Stimulated activated CD4-positive, alpha-beta T cell treated with anti-CD3 and anti-CD28 coated beads, Interleukin-15, amount 100 ng/mL, for 48 hours (primary cell): ENCODE data around the gene FHIT.

Experiments used
- DNase-seq, 2 donors: peaks; one replicate each; pipeline ENCODE4 v3.0.0-alpha.2; 2020; ENCODE audit warnings: low read depth in 2 of 2

Gene FHIT

DNA sequence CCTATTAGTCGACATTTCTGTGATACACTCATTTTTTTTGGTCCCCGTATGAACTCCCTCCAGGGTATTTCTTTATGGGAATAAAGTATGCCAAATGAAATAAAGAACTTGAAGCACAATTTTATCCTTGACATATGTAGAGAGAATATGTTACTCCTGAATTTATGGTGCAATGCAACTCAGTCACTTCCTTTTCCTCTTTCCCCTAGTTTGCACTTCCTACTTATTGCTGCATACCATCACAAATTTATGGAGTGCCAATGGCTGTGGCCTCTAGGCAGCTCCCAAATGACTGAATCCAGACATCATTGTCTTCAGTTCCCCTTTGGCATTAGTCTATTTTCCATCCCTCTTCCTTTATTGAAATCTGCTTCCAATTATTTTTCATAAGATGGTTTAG lies 403.5 kb downstream of the FHIT start:
- no peak for DNase-seq

DNA sequence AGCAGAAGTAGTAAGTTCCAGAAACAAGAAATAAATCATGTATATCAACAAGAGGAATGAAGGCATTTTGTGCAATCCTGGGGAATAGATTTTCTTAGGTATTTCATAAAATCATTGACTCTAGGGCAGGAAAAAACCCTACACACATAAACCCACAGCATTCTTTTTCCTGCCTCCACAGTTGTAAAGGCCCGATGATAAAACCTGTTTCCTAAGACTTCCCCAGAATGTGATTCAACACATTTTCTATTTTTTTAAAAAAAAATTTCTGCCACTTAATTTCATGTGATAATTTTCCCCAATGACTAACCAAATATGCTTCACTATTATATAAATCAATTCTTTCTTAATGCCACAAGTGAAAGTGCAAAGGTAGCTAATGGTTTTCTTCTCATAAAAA lies 407.0 kb downstream of the FHIT start:
- no peak for DNase-seq

DNA sequence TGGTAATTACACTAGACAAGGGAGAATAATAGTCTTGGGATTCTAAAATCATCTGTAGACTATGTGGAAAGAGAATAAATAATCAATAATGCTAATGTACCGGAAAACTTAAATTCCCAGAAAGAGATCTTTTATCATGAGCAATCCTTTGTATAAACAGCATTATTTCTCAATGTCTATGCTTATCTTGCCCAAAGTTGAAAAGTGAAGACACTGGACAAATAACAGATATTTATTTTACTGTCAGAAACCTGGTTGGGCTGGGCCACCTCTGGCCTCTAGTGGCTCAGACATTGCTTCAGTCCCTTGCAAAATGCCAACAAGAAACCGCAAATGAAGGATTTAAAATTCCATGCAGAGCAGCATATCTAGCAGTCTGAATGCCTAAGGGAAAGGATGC lies 409.9 kb downstream of the FHIT start:
- DNase-seq: no peak

DNA sequence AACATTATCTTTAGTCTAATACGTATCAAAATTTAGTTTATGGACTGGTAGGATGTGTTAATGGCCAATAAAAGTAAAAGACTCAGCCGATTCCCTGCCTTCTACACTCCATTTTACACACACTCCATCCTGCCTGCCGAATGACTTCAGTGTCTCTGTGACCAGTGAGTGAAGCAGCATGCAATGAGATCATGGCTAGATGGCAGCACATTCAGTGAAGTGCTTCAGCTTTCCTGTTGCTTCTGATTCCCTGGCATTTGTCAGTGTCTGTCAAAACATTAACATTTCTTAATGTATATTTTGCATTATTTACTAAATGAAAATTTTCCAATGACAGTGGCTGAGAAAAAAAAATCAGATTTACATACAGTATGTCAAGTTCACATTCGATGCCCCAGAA lies 412.0 kb downstream of the FHIT start:
- no peak for DNase-seq

DNA sequence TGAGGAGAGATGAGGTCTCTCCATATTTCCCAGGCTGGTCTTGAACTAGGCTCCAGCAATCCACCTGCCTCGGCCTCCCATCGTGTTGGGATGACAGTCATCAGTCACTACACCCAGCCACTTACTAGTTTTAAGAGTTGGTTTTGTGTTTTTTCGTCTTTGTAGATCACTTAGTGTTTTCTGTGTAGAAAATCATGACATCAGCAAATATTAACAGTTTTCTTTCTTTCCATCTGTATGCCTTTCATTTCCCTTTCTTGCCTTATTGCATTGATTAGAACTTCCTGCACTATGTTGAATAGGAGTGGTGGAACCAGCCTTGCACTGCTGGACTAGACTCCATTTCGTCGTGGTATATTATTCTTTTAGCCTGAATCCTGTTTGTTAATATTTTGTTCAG lies 415.5 kb downstream of the FHIT start:
- no peak for DNase-seq

DNA sequence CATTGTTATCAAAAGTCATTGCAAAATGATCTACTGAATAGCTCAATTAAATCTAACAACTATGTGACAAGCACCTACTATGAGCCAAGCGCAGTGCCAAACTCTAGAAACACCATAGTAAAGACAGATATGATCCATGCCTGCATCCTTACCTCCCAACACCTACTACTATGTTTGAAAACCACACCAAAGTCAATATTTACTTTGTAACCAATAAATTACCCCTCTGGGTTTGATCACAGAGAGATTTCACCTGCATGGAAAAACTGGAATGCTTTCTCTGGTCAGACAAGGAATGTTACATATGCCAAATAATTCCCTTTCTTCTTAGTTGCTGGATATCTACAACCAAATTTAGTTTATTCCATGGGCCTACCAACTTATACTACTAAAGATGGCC lies 422.2 kb downstream of the FHIT start:
- no peak for DNase-seq

DNA sequence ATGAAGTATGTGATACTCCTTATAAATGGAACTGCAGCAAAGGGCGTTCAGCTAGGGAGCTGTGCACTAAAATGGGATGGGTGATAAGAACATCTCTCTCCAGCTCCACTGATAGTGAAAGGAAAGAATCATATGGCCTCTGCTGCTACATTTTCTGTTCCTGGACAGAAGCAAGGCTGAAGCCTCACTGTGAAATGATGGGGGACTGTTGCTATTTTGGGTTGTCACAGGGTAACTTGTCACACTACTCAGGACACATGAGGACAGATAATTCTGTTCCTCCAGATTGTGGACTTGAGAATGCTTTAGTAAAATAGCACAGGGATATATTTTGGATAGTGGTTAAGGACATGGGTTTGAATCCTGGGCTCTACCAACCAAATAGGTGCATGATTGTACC lies 423.6 kb downstream of the FHIT start:
- no peak for DNase-seq

DNA sequence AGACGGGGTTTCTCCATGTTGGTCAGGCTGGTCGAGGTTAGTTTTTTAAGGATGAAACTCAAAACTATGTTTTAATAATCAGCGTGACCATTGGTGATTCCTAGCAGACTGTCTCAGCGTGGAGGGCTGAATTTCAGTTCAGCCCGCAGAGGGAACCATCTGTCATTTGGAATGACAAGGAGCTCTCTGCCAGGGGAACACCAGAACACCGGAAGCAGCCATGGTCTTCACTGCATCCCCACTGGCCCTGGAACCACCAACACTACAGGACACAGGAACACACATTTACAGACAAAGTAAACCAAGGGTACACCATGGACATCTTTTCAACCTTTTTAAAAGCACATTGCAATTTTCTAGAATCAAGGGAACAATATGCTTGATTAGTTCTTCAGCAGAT lies 424.7 kb downstream of the FHIT start:
- DNase-seq: no peak

DNA sequence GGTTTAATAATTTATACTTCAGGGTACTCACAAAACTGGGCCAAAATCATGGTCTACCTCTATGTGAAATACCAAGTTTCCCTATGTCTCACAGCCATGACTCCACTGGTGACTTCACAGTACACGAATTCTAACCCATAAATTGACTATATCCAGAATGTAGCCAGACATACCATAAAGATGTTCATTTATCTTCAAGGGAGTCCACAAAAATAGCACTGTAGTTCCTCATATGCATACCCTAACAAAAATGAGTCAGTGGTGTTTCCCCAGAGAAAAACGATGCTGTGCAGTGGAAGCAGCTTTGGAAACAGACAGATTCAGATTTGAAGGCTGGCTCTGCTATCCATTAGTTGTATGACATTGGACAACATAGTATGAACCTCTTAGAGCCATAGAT lies 438.8 kb downstream of the FHIT start:
- DNase-seq: no peak

DNA sequence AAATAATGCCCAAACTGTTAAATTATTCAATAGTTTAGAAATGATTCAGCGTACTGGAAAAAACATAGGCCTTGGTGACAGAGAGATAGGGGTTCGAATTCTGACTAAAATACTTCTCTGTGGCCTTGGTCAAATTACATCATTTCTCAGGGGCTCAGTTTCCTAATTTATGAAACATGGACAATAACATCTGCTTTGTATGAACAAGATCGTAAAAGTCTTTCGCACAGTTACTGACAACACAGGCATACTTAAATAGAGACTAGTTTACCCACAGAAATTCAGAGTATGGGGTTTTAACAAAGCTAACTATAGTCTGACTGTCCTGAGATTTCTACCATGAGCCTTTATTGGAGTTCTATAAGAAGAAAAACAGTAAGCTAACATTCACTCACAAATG lies 440.4 kb downstream of the FHIT start:
- no peak for DNase-seq

DNA sequence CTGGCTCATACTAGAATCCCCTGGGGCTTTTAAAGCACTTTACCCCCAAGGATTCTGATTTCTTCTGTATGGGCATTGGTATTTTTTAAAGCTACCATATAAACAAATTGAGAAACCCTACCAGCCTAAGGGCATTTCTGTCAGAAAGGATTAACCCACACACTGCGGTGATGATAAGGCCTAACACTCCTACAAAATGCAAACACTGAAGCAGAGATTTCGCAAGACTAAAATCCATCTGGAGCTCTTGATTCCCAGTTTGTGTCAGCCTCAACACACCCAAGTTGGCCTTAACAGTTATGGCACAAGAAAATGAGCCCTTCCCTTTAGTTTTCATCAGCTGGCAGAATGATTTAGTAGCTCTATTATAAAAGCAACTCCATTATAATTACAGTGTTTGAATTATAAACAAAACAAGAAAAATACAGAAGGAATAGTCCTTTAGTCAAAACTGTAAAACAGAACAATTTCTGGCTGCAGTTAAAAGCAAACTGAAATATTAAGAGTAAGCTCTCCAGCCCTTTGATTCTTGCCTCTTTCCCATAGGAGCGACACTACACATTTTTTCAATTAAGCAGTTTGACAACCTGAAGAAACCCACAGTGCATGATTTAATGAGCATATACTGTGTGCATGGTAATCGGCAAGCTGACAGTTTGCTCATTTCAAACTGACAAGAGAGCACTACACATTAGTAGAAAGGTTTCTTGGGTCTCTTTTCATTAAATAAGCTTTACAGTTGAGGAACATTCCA lies 441.2 kb downstream of the FHIT start:
- no peak for DNase-seq

DNA sequence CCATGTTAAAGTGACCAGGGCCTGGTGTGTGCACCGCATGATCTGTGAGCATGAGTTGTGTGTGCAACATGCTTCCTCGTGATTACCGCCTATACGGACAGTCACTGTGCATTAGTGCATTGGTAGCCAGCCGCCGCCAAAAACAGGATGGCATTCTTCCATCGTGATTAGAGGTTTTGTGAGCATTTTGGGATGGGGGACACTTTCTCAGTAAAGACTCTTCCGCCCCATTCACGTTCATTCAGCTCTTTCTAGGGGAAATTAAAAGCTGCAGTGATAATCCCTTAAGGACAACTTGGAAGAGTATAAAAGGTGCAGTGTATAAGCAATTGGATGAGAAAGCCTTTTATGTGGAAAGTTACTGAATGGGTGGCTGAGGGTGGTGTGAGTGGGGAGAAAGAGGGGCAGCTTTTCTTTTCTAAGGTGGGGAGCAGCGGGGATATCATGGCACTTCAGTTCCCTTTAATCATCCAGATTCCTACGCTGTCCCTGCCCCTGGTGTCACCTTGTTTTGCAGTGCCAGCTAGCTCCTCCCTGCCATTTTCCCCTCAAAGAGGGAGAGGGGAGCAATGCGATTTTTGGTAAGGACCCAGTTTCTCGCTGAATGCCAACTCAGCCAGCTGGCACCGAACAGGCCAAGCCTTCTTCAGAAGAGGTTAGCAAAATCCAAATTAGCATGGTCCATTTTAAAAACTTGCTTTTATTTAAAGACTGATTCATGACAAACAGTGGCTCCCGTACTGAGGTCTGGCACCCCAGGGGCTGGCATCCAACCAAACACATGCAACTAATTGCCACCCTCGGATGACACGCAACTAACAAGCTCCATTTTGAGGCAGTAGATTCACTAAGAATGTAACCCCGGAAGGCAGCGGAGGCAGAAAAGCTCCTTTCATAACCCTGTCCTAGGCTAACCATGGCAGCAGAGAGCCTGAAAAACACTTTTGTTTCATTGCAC lies 447.8 kb downstream of the FHIT start:
- no peak for DNase-seq

DNA sequence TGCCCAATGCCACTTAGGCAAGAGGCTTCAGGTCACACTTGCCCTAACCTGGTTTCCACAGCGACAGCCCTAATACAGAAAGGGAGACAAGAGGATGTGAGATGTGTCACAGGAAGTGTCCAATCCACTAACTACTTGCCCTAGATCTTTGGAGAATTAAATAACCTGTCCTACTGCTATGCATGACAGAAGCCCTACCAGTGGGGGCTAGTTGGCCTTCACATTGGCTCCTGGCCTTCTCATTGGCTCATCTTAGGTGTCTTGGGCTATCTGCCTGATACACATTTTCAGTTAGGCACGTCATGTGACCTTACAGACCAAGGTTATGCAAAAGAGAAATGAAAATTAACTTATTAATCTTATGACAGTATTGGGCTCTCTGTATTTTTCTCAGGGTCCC lies 449.9 kb downstream of the FHIT start:
- no peak for DNase-seq

DNA sequence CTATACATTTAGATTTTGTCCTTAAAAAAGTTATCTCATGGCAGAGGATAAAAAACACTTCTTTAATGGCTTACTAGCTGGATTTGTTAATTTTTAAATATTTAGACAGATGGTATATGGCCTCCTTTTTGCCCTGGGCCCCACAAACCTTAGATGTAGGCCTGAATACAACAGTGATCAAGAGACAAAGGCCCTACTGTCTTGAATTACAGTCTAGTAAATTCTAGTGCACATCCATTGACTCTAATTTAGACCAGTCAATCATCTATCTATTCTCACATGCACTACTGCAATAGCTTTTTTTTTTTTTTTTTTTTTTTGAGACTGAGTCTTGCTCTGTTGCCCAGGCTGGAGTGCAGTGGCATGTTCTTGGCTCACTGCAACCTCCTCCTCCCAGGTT lies 452.8 kb downstream of the FHIT start:
- no peak for DNase-seq

DNA sequence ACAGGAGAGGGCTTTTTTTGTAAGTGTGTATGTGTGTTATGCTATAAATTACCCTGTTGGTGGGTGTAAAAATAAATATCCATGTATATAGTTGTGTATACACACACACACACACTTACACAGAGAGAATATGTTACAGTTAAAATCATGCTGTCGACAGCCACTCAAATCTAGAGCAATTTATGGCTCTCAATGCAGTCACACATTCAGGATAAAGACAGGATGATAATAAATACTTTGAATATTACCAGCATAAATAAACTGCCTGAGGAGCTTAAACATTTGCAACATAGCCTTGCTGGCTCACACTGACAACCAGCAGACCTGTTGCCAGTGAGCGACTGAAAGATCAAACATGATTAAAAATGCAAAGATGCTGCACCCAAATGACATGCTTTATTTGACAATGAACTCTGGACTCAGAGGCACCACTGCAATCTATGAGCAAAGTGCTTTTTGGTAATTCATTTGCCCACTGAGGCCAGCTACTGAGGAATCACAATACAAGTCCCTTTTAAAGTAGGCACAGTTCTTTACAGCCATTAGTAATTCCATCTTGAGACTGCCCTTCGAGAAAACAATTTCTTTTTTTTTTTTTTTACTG lies 458.9 kb downstream of the FHIT start:
- DNase-seq: no peak

DNA sequence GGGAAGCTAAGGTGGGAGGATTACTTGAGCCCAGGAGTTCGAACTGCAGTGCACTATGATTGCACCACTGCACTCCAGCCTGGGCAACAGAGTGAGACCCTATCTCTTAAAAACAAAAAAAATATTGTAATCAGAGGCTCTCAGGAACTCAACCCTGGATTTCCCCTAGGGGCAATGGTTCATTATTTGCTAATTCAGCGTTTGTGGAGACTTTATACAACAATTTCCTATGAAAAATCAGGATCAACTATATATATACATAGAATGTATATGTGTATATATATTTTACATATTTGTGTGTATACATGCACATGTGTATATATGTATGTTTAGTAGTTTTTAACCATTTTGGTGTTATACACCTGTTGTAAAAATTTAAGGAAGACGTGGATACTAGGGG lies 463.1 kb downstream of the FHIT start:
- DNase-seq: no peak

DNA sequence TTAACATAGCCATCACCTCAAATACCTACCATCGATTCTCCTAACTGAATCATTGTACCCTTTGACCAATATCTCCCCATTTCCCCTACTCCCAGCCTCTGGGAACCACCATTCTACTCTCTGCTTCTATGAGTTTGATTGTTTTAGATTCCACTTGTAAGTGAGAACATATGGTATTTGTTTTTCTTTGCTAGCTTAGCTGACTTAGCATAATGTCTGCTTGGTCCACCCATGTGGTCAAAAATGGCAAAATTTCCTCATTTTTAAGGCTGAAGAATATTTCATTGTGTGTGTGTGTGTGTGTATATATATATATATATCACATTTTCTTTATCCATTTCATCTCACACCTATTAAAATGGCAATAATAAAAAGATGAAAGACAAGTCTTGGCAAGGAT lies 469.3 kb downstream of the FHIT start:
- no peak for DNase-seq

DNA sequence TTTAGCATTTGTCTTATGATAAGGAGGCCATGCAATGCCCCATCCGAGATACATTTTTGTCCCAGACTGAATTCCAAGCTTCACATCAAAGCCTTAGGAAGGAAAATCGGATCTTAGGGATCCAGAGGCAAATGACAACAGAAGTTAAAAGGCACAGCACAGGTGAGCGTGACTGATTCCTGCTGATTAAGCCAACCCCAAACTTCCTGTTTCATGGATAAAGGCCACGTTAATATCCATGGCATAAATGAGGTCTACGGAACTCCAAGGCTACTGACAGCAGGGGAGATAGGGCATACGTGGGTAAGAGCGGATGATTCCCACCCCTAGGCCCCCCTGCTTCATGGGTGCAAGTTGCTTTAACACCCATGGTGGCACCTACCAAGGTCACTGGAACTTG lies 471.6 kb downstream of the FHIT start:
- DNase-seq: no peak

DNA sequence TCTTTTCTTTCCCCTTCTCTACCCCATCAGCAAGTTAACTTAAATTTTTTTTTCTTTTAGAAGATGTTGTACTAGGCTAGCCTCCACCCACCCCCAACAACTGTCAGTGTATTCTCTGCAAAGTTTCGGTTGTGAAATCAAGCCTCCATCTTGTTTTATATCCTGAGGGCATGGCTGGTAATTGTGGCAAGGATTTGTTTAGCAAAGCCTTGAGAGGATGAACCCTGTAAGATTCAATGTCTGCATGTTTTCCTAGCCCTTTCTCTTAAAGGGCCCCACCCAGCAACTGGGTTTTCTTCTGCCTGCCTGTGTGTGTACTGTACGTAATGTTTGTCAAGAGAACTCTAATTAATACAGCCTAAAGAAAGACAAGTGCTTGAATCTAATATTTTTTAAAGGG lies 475.3 kb downstream of the FHIT start:
- DNase-seq: no peak

DNA sequence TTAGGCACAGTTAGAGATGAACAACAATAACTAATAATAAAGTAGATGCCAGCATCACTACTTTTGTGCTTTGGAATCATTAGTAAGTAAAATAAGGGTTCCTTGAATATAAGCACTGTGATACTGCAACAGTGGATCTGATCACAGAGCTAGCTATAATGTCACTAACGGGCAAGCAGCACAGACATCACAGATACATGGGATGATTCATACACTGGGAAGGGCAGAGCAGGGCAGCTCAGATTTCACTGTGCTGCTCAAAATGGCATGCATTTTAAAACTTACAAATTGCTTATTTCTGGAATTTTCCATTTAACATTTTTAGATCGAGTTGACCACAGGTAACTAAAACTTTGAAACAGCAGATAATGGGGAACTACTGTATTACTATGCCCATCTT lies 476.6 kb downstream of the FHIT start:
- no peak for DNase-seq

DNA sequence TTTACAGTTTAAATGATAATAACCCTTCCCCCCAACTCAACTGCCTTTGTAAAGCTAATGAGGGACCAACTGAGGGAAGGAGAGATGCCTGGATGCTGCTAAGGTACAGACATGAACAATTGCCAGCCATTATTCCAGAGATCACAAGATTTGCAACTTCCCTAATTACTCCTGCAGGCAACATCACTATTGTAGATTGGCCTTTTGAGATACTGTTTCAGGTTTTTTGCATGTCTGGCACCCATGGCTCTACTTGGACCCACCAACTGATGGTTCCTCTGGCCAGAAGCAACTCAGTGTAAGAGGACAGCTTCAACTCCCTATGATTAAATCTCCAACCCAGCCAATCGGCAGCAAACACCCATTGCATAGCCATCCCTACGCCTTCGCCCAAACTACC lies 478.7 kb downstream of the FHIT start:
- DNase-seq: no peak

DNA sequence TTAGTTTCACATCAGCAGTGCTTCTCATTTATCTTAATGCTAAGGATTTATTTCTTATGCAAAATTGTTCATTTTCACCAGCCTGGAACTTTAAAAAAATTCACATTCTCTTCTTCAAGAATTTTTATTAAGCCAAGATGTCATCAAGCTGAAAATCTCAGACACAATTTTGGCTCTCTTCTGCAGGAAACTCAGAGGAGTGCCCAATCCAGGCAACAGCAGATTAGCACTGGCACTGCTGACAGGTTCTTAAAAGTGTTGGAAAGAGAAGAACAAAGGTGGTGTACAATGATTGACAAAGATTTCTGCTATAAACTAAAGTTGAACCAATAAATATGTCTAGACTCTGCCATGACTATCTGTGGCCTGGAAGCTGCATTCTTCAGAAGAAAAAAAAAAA lies 479.5 kb downstream of the FHIT start:
- DNase-seq: no peak

DNA sequence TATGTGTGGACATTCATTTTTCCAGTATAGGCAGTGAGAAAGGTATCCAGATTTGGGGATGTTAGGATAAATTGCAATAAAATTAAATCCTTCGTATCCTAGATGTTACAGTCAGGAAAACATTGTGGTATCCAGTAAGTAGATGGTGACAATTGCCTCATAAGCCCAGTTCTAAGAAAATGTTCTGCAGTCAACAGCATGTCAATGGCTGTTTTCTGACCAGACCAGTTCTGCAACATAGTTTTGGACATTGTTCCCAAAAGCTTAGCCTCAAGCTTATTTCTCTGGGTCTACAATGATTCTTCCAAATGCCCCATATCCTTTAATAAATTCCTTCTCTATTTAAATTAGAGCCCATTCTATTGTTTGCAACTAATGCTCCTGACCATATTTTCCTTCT lies 480.7 kb downstream of the FHIT start:
- no peak for DNase-seq
